HG02852 (cell line): ENCODE results near the gene HOXD10.

Experiments
- ATAC-seq: cut with Tn5 transposase; IDR thresholded peaks from one replicate; pipeline ENCODE4 v1.9.1; 2021; ENCODE audit warnings: mild to moderate bottlenecking, moderate library complexity; ENCODE audit not compliant: unreplicated experiment

HOXD10 gene

GRCh38 chr2:176148751-176149421 is 32.3 kb downstream of the HOXD10 start:
- no peak for ATAC-seq

- no peak for ATAC-seq
Observed at GRCh38 chr2:176149481-176149938, 32.9 kb downstream of the HOXD10 start.

GRCh38 chr2:176149939-176150583 is 33.5 kb downstream of the HOXD10 start:
- ATAC-seq = no peak

GRCh38 chr2:176150584-176151441 is 34.2 kb downstream of the HOXD10 start:
- no peak for ATAC-seq

- ATAC-seq = no peak
Observed at GRCh38 chr2:176151442-176152287, 35.1 kb downstream of the HOXD10 start, which contains the start of gene HOXD4. Gene HOXD4, plus strand, starts transcription at chr2:176151550. Its CDS starts 84 bp downstream, at chr2:176151634.

GRCh38 chr2:176152350-176153181 is 36.0 kb downstream of the HOXD10 start:
- ATAC-seq = no peak

- ATAC-seq = no peak
Observed at GRCh38 chr2:176154576-176155252, 38.1 kb downstream of the HOXD10 start.

GRCh38 chr2:176155356-176156044 is 38.9 kb downstream of the HOXD10 start:
- no peak for ATAC-seq

GRCh38 chr2:176156301-176156806 is 39.8 kb downstream of the HOXD10 start:
- no peak for ATAC-seq

GRCh38 chr2:176156807-176157498 is 40.4 kb downstream of the HOXD10 start, which contains the start of gene HOXD3:
Gene HOXD3, plus strand, starts transcription at chr2:176157307. Its CDS starts 11,808 bp downstream, at chr2:176169115.
- no peak for ATAC-seq

- ATAC-seq = no peak
Observed at GRCh38 chr2:176157499-176158185, 41.1 kb downstream of the HOXD10 start.

- ATAC-seq = no peak
Observed at GRCh38 chr2:176158186-176158591, 41.6 kb downstream of the HOXD10 start.

GRCh38 chr2:176158855-176159662 is 42.5 kb downstream of the HOXD10 start:
- ATAC-seq = no peak

- no peak for ATAC-seq
Observed at GRCh38 chr2:176159663-176160250, 43.2 kb downstream of the HOXD10 start.

GRCh38 chr2:176160251-176160985 is 43.8 kb downstream of the HOXD10 start:
- ATAC-seq = no peak
